Body of pancreas (tissue), 4 donors: Measurements from ENCODE around the gene SPO11. TPM values are rescaled to one million over a fixed set of nuclear protein-coding genes. Genes with fewer than 3 reads are reported as not detected.

Source experiments
- ATAC-seq: fragments of 150-250 bp; one replicate; pipeline ENCODE4 v1.9.1; 2016
- DNase-seq, 4 donors: peaks; one replicate each; pipeline ENCODE4 v3.0.0-alpha.2; 2019
- H3K27ac ChIP-seq, 4 donors: fragments of 200-600 bp; sonication (generic); 1 replicate in 3 of 4; 2 replicates in 1 of 4; pipeline versions ENCODE4 v1.5.1 to v1.6.1; 2016 to 2019; ENCODE audit warnings: mild to moderate bottlenecking in 1 of 4, mixed read lengths in 1 of 4, moderate library complexity in 1 of 4
- H3K27me3 ChIP-seq, 2 donors: fragments of 200-600 bp; sonication (generic); one replicate each; pipeline ENCODE4 v1.6.0; 2016; ENCODE audit warnings: mild to moderate bottlenecking in 1 of 2
- H3K36me3 ChIP-seq, 2 donors: fragments of 200-600 bp; sonication (generic); replicated peaks in 1 of 2; 2 replicates each; pipeline ENCODE4 v1.5.1; 2016; ENCODE audit warnings: low read depth in 2 of 2; ENCODE audit not compliant: insufficient read depth in 1 of 2
- H3K4me1 ChIP-seq: fragments of 200-600 bp; sonication (generic); one replicate; pipeline ENCODE4 v1.6.0; 2016
- H3K4me3 ChIP-seq, 2 donors: fragments of 200-600 bp; sonication (generic); 1 replicate in 1 of 2; 2 replicates in 1 of 2; pipeline ENCODE4 v1.5.1; 2016 to 2019
- H3K9me3 ChIP-seq, 3 donors: fragments of 200-600 bp; sonication (generic); 1 replicate in 2 of 3; 2 replicates in 1 of 3; pipeline ENCODE4 v1.5.1; 2016
- CTCF ChIP-seq, 7 experiments: fragments of 450-650 bp in 4 of 7; fragments of 200-600 bp in 3 of 7; sonication (generic) in 3 of 7; IDR thresholded peaks; one replicate each; pipeline ENCODE4 v1.5.1; 2016 to 2019; ENCODE audit warnings: antibody characterized with exemption in 7 of 7
- POLR2A ChIP-seq, 3 donors: fragments of 450-650 bp; IDR thresholded peaks; one replicate each; pipeline ENCODE4 v1.6.1; 2016; ENCODE audit warnings: antibody characterized with exemption in 3 of 3, mild to moderate bottlenecking in 2 of 3
- WGBS, 2 donors: methylation state at CpG; one replicate each; pipeline ENCODE4 v1.1.5; 2017; 5-methylcytosine and 5-hydroxymethylcytosine counted together
- intact Hi-C: fragments of 100-400 bp; cut with DNase I; formaldehyde crosslinking; loops from one replicate; pipeline ENCODE4 v1.15.1; 2023
- total RNA-seq, 2 donors: library from RNA; depleted of rRNA; stranded (reverse); fragments of >200 nt; gene quantifications; one replicate each; pipeline ENCODE4 v1.1.0, GENCODE V29; 2016

The SPO11 gene
- total RNA-seq, 2 donors from 2014 or later: not detected

- DNase-seq: no peak
- Histone ChIP-seq H3K4me3 (no peak overlapping the region), H3K9me3 (no peaks in the 10 kb centered on the region), H3K4me1 (no peaks in the 10 kb centered on the region), H3K27ac (no peak overlapping the region), H3K36me3 (peaks cover 3 to 4% of the 10 kb centered on the region in 2 donors), H3K27me3 (no peaks in the 10 kb centered on the region)
- 79 to 92% methylated on average over 5 to 10 of the region's 10 CpGs for WGBS, 2 donors
- TF ChIP-seq POLR2A (IDR thresholded peaks at IDR 0.05) (no peak), CTCF (IDR thresholded peaks at IDR 0.05) (no peak)
- intact Hi-C loops: loop anchor here (5.0 kb wide), 1 partner anchor 112 kb away; no protein-coding TSS in a partner anchor
- ATAC-seq: no peak
Measured at GRCh38 chr20:57380081-57380750, 50.6 kb downstream of the SPO11 start.

- no peaks in the 10 kb centered on the region for H3K9me3 ChIP-seq
- intact Hi-C loops: loop anchor here (5.0 kb wide), 1 partner anchor 110 kb away; no protein-coding TSS in a partner anchor
- H3K27me3 ChIP-seq: no peaks in the 10 kb centered on the region
- DNase-seq (peak; percentile 78 to 85 (median 83)), ATAC-seq (peak; percentile 80)
- peaks cover 0 to 4% of the 10 kb centered on the region in 2 donors for H3K36me3 ChIP-seq
- H3K4me3 ChIP-seq: no peak overlapping the region
- no peak overlapping the region for H3K27ac ChIP-seq
- WGBS, 2 donors: 33 to 37% methylated on average over 20 of the region's 20 CpGs
- TF ChIP-seq POLR2A (IDR thresholded peaks at IDR 0.05) (no peak), CTCF (IDR thresholded peaks at IDR 0.05) (peak; percentile 74 to 97 (median 90))
- H3K4me1 ChIP-seq: no peaks in the 10 kb centered on the region
Measured at GRCh38 chr20:57381596-57382503, 52.2 kb downstream of the SPO11 start.

GRCh38 chr20:57382516-57382915 is 52.9 kb downstream of the SPO11 start:
- 81% methylated on average over 5 of the region's 5 CpGs for WGBS, 2 donors

More at GRCh38 chr20:57382516-57382915, 52.9 kb downstream of the SPO11 start:
- Histone ChIP-seq H3K4me1 (no peaks in the 10 kb centered on the region), H3K27me3 (no peaks in the 10 kb centered on the region), H3K9me3 (no peaks in the 10 kb centered on the region), H3K36me3 (peaks cover 0 to 4% of the 10 kb centered on the region in 2 donors), H3K4me3 (no peak overlapping the region), H3K27ac (no peak overlapping the region)
- TF ChIP-seq CTCF (IDR thresholded peaks at IDR 0.05) (no peak), POLR2A (IDR thresholded peaks at IDR 0.05) (no peak)
- intact Hi-C loops: loop anchor here (5.0 kb wide), 1 partner anchor 110 kb away; no protein-coding TSS in a partner anchor
- ATAC-seq (no peak), DNase-seq (no peak)
